Gastroesophageal sphincter (tissue), 4 donors: ENCODE data around the gene ACOX3. TPM values are rescaled to one million over a fixed set of nuclear protein-coding genes. Genes with fewer than 3 reads are reported as not detected.
A peak's percentile ranks its signal among the peaks of the same experiment; 100 is the strongest.

ENCODE experiments used
- ATAC-seq: fragments of 150-250 bp; one replicate; pipeline ENCODE4 v1.9.1; 2016; ENCODE audit warnings: mild to moderate bottlenecking, moderate library complexity
- H3K27ac ChIP-seq, 4 donors: fragments of 200-600 bp; sonication (generic) in 3 of 4; 1 replicate in 3 of 4; 2 replicates in 1 of 4; pipeline ENCODE4 v1.5.1; 2016 to 2019
- H3K27me3 ChIP-seq: fragments of 200-600 bp; sonication (generic); one replicate; pipeline ENCODE4 v1.5.1; 2019
- H3K36me3 ChIP-seq, 2 donors: fragments of 200-600 bp; sonication (generic); one replicate each; pipeline ENCODE4 v1.5.1; 2019; ENCODE audit warnings: control low read depth in 1 of 2
- H3K4me1 ChIP-seq, 3 donors: fragments of 200-600 bp; sonication (generic); 1 replicate in 2 of 3; 2 replicates in 1 of 3; pipeline ENCODE4 v1.5.1; 2016 to 2019; ENCODE audit warnings: control low read depth in 2 of 3
- H3K4me3 ChIP-seq, 2 donors: fragments of 200-600 bp; sonication (generic); one replicate each; pipeline ENCODE4 v1.5.1; 2019; ENCODE audit warnings: mild to moderate bottlenecking in 1 of 2, moderate library complexity in 1 of 2
- H3K9me3 ChIP-seq, 3 donors: fragments of 200-600 bp; sonication (generic); one replicate each; pipeline ENCODE4 v1.5.1; 2017 to 2019; ENCODE audit warnings: control low read depth in 2 of 3
- EP300 ChIP-seq: sonication (generic); formaldehyde crosslinking; IDR thresholded peaks from one replicate; pipeline ENCODE4 v1.6.1; 2017; ENCODE audit warnings: antibody characterized with exemption, mild to moderate bottlenecking
- POLR2A ChIP-seq, 2 donors: fragments of 450-650 bp; IDR thresholded peaks; one replicate each; pipeline ENCODE4 v1.6.1; 2017; ENCODE audit warnings: antibody characterized with exemption in 2 of 2, mild to moderate bottlenecking in 2 of 2, moderate library complexity in 1 of 2
- POLR2AphosphoS5 ChIP-seq: sonication (generic); formaldehyde crosslinking; IDR thresholded peaks from one replicate; pipeline ENCODE4 v1.6.1; 2017; ENCODE audit warnings: antibody characterized with exemption
- WGBS, 2 donors: methylation state at CpG; one replicate each; pipeline ENCODE4 v1.1.5; 2018; ENCODE audit warnings: low coverage in 1 of 2; 5-methylcytosine and 5-hydroxymethylcytosine counted together
- total RNA-seq, 4 donors: library from RNA; depleted of rRNA; stranded (reverse); fragments of >200 nt; gene quantifications; one replicate each; pipeline ENCODE4 v1.1.0, GENCODE V29; 2016
- TF ChIP-seq, protein P1 (sequence below), 4 experiments: fragments of 200-600 bp in 2 of 4; fragments of 450-650 bp in 2 of 4; sonication (generic) in 1 of 4; IDR thresholded peaks; one replicate each; pipeline ENCODE4 v1.5.1; 2017 to 2019; ENCODE audit warnings: antibody characterized with exemption in 4 of 4, mild to moderate bottlenecking in 2 of 4, moderate library complexity in 2 of 4

Gene ACOX3
- total RNA-seq, 4 donors from 2014 or later, result 21.5 to 79.5 (median 37.1) TPM

DNA sequence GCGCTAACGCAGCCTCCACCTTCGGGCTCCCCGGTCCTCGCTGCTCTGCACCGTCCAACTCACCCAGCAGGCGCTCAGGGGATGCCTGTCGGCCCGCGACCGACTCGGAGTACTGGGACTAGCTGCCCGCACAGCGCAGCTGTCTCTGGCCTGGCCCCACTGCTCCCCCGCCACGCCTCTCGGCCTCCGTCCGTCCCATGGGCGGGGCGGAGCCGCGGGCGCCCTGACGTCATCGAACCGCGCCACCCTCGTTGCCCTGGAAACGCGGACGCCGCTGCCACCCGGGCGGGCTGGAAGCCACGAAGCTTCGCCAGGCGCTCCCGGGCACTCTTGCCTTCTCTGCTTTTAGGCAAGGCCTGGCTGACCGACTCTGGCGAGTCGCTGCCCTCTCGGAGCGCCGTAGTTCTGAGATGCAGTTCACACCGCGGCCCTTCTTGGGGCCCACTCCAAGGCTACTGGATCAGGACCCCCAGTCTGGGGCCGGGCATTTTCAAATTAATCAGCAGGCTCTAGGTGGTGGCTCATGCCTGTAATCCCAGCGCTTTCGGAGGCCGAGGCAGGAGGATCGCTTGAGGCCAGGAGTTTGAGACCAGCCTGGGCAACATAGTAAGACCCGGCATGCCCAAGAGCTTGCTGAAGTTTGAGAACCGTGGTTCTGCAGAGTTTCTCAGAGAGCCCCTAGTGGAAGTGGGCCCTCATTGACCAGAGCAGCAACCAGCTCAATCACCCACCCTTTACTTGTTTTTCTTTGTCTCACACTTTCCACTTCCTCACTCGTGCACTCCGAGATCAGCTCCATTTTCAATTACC, 12.0 kb downstream of the ACOX3 start:
- WGBS, 2 donors, result 7% methylated on average over 2 of the region's 56 CpGs; no CpG with 5 or more reads in 1 of the 2 donors
- TF ChIP-seq EP300 (peak; percentile 8), POLR2AphosphoS5 (peak; percentile 93), POLR2A (IDR thresholded peaks at IDR 0.05) (peak; percentile 74 to 76)
- TF ChIP-seq, protein P1, sequence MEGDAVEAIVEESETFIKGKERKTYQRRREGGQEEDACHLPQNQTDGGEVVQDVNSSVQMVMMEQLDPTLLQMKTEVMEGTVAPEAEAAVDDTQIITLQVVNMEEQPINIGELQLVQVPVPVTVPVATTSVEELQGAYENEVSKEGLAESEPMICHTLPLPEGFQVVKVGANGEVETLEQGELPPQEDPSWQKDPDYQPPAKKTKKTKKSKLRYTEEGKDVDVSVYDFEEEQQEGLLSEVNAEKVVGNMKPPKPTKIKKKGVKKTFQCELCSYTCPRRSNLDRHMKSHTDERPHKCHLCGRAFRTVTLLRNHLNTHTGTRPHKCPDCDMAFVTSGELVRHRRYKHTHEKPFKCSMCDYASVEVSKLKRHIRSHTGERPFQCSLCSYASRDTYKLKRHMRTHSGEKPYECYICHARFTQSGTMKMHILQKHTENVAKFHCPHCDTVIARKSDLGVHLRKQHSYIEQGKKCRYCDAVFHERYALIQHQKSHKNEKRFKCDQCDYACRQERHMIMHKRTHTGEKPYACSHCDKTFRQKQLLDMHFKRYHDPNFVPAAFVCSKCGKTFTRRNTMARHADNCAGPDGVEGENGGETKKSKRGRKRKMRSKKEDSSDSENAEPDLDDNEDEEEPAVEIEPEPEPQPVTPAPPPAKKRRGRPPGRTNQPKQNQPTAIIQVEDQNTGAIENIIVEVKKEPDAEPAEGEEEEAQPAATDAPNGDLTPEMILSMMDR (IDR thresholded peaks at IDR 0.05), result no peak
- Histone ChIP-seq H3K27me3 (no peaks in the 10 kb centered on the region), H3K36me3 (peaks cover 0 to 13% of the 10 kb centered on the region in 2 donors), H3K4me1 (peaks cover 0 to 55% (median 25%) of the 10 kb centered on the region in 3 donors), H3K4me3 (peak overlapping the region; percentile 68 to 72), H3K9me3 (no peaks in the 10 kb centered on the region), H3K27ac (peak overlapping the region; percentile 57 to 95 (median 92))
- ATAC-seq, result peak; percentile 96

DNA sequence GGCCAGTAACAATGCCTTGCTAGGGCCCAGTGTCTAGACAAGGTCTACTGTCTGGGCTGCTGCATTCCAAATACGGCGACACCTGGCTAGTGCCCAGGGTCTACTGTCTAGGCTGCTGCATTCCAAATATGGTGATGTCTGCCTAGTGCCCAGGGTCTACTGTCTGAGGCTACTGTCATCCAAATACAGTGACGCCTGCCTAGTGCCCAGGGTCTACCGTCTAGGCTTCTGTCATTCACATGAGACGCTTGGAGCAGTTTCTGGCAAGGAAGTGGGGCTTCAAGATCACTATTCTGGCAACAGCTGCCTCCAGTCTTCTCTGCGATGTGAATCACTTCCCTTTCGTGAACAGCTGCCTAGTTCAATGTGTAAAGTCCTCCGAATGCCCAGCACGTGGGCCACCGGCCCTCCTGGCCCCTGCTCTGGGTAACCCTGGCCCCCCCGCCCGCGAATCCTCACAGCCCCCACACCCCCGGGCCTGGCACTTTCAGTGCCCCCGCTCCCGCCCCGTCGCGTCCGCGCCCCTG, 12.7 kb downstream of the ACOX3 start:
- no peaks in the 10 kb centered on the region for H3K9me3 ChIP-seq
- ATAC-seq, result peak; percentile 71
- WGBS, 2 donors, result 0 to 4% methylated on average over 2 to 4 of the region's 21 CpGs
- TF ChIP-seq EP300 (no peak), POLR2A (IDR thresholded peaks at IDR 0.05) (no peak), POLR2AphosphoS5 (no peak)
- TF ChIP-seq, protein P1 (IDR thresholded peaks at IDR 0.05), result no peak
- no peaks in the 10 kb centered on the region for H3K27me3 ChIP-seq
- peak overlapping the region; percentile 68 to 72 for H3K4me3 ChIP-seq
- H3K4me1 ChIP-seq, result peaks cover 0 to 54% (median 25%) of the 10 kb centered on the region in 3 donors
- H3K27ac ChIP-seq, result peak overlapping the region; percentile 57 to 95 (median 92)
- peaks cover 0 to 15% of the 10 kb centered on the region in 2 donors for H3K36me3 ChIP-seq

DNA sequence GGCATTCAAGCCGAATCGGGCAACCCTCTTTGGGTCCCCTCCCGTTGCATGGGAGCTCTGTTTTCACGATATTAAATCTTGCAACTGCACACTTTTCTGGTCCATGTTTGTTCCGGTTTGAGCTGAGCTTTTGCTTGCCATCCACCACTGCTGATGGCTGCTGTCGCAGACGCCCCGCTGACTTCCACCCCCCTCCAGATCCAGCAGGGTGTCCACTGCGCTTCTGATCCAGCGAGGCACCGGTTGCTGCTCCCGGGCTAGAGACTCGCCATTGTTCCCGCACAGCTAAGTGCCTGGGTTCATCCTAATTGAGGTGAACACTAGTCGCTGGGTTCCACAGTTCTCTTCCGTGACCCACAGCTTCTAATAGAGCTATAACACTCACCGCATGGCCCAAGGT, 13.3 kb downstream of the ACOX3 start:
- H3K36me3 ChIP-seq, result peaks cover 0 to 15% of the 10 kb centered on the region in 2 donors
- ATAC-seq, result no peak
- no peaks in the 10 kb centered on the region for H3K27me3 ChIP-seq
- peak overlapping the region; percentile 68 to 72 for H3K4me3 ChIP-seq
- peak overlapping the region in 2 of 4 donors; percentile 88 to 95 for H3K27ac ChIP-seq
- H3K9me3 ChIP-seq, result no peaks in the 10 kb centered on the region
- H3K4me1 ChIP-seq, result peaks cover 0 to 60% (median 25%) of the 10 kb centered on the region in 3 donors
- WGBS, 2 donors, result 77 to 87% methylated on average over 5 to 14 of the region's 17 CpGs
- TF ChIP-seq POLR2AphosphoS5, result no peak
- no peak for TF ChIP-seq EP300
- no peak for TF ChIP-seq POLR2A (IDR thresholded peaks at IDR 0.05)
- TF ChIP-seq, protein P1 (IDR thresholded peaks at IDR 0.05), result no peak

DNA sequence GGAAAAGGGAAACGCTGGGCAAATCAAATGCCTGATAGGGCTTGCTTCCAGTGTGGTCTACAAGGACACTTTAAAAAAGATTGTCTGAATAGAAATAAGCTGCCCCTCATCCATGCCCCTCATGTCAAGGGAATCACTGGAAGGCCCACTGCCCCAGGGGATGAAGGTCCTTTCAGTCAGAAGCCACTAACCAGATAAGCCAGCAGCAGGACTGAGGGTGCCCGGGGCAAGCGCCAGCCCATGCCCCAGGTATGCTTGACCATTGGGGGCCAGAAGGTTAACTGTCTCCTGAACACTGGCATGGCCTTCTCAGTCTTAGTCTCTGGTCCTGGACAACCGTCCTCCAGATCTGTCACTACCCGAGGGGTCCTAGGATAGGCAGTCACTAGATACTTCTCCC, 17.7 kb downstream of the ACOX3 start:
- H3K36me3 ChIP-seq, result peaks cover 0 to 17% of the 10 kb centered on the region in 2 donors
- no peak for ATAC-seq
- no peak overlapping the region for H3K4me3 ChIP-seq
- peaks cover 0 to 73% (median 20%) of the 10 kb centered on the region in 3 donors for H3K4me1 ChIP-seq
- H3K9me3 ChIP-seq, result no peaks in the 10 kb centered on the region
- H3K27me3 ChIP-seq, result no peaks in the 10 kb centered on the region
- no peak overlapping the region for H3K27ac ChIP-seq
- 84% methylated on average over 5 of the region's 5 CpGs; no CpG with 5 or more reads in 1 of the 2 donors for WGBS, 2 donors
- TF ChIP-seq POLR2A (IDR thresholded peaks at IDR 0.05), result no peak
- no peak for TF ChIP-seq EP300
- no peak for TF ChIP-seq POLR2AphosphoS5
- TF ChIP-seq, protein P1 (IDR thresholded peaks at IDR 0.05), result no peak
